Retinal pigment epithelial cell (primary cell): ENCODE data around the gene PHYKPL.

ENCODE experiments used
- DNase-seq: peaks from one replicate; pipeline ENCODE4 v3.0.0-alpha.2; 2010; ENCODE audit warnings: low read depth
- H3K4me3 ChIP-seq: 2 replicates; pipeline ENCODE4 v1.5.1; 2011; ENCODE audit warnings: mild to moderate bottlenecking, low read length, control low read depth, moderate library complexity
- CTCF ChIP-seq: conservative IDR thresholded peaks from 2 replicates; pipeline ENCODE4 v1.5.1; 2011; ENCODE audit warnings: low read depth, low read length, control low read depth, inconsistent platforms

Gene PHYKPL

GRCh38 chr5:178278358-178279023 is 45.9 kb upstream of the PHYKPL start:
- TF ChIP-seq CTCF = no peak
- no peak for DNase-seq
- no peak overlapping the region for H3K4me3 ChIP-seq

GRCh38 chr5:178277866-178278265 is 45.3 kb upstream of the PHYKPL start:
- no peak for TF ChIP-seq CTCF
- no peak overlapping the region for H3K4me3 ChIP-seq
- DNase-seq = no peak

- H3K4me3 ChIP-seq = no peak overlapping the region
- DNase-seq = no peak
- no peak for TF ChIP-seq CTCF
Measured at GRCh38 chr5:178277346-178277745, 44.7 kb upstream of the PHYKPL start.

GRCh38 chr5:178274781-178275537 is 42.4 kb upstream of the PHYKPL start:
- DNase-seq = no peak
- TF ChIP-seq CTCF = no peak
- no peak overlapping the region for H3K4me3 ChIP-seq

GRCh38 chr5:178273665-178274541 is 41.3 kb upstream of the PHYKPL start:
- no peak for DNase-seq
- TF ChIP-seq CTCF = no peak
- H3K4me3 ChIP-seq = no peak overlapping the region

- no peak for TF ChIP-seq CTCF
- no peak overlapping the region for H3K4me3 ChIP-seq
- no peak for DNase-seq
Measured at GRCh38 chr5:178273041-178273440, 40.4 kb upstream of the PHYKPL start.
